ENCODE data around the gene FGF18.

Gene FGF18

GRCh38 chr5:171424726-171425125 is 5.3 kb downstream of the FGF18 start:
- FAIRE-seq = no peak

- no peak for FAIRE-seq
These were observed 6.3 kb downstream of the FGF18 start for GRCh38 chr5:171425596-171426244.

GRCh38 chr5:171426266-171426665 is 6.8 kb downstream of the FGF18 start:
- FAIRE-seq = no peak

GRCh38 chr5:171426680-171427079 is 7.2 kb downstream of the FGF18 start:
- FAIRE-seq = no peak

GRCh38 chr5:171427318-171428167 is 8.1 kb downstream of the FGF18 start:
- FAIRE-seq = no peak

GRCh38 chr5:171428168-171428696 is 8.8 kb downstream of the FGF18 start:
- no peak for FAIRE-seq

- no peak for FAIRE-seq
These were observed 9.5 kb downstream of the FGF18 start for GRCh38 chr5:171428809-171429542.

GRCh38 chr5:171429543-171429910 is 10.1 kb downstream of the FGF18 start:
- FAIRE-seq = no peak

- FAIRE-seq = no peak
These were observed 11.9 kb downstream of the FGF18 start for GRCh38 chr5:171431251-171431777.

- FAIRE-seq = no peak
These were observed 12.6 kb downstream of the FGF18 start for GRCh38 chr5:171432076-171432475.

- no peak for FAIRE-seq
These were observed 13.3 kb downstream of the FGF18 start for GRCh38 chr5:171432583-171433351.

GRCh38 chr5:171433352-171433698 is 13.9 kb downstream of the FGF18 start:
- FAIRE-seq = no peak

GRCh38 chr5:171433982-171434676 is 14.7 kb downstream of the FGF18 start:
- no peak for FAIRE-seq

GRCh38 chr5:171434874-171435273 is 15.4 kb downstream of the FGF18 start:
- FAIRE-seq = no peak

- no peak for FAIRE-seq
These were observed 16.5 kb downstream of the FGF18 start for GRCh38 chr5:171435908-171436307.

GRCh38 chr5:171436804-171437285 is 17.4 kb downstream of the FGF18 start:
- FAIRE-seq = no peak

GRCh38 chr5:171437286-171437821 is 17.9 kb downstream of the FGF18 start:
- FAIRE-seq = no peak

GRCh38 chr5:171438738-171439137 is 19.3 kb downstream of the FGF18 start:
- FAIRE-seq = no peak

GRCh38 chr5:171441246-171441791 is 21.9 kb downstream of the FGF18 start:
- no peak for FAIRE-seq

- no peak for FAIRE-seq
These were observed 23.0 kb downstream of the FGF18 start for GRCh38 chr5:171442287-171443042.

Data from islet of Langerhans (tissue), 1 donor.